Common myeloid progenitor, CD34-positive (primary cell): ENCODE measurements around the gene TFAP2C.

ENCODE experiments used
- CTCF ChIA-PET: fragments of 350-600 bp; sonication (Branson Sonifier 250); formaldehyde crosslinking; loops from one replicate; lab custom pipeline; 2021; ENCODE audit warnings: antibody characterized with exemption; lab: Charles Lee
- POLR2A ChIA-PET: fragments of 350-600 bp; sonication (Branson Sonifier 250); formaldehyde crosslinking; loops from one replicate; lab custom pipeline; 2021; ENCODE audit warnings: antibody characterized with exemption; lab: Charles Lee
- DNase-seq, 3 donors: peaks; one replicate each; pipeline versions ENCODE4 v3.0.0 to v3.0.0-alpha.2; 2013
- H3K27ac ChIP-seq, 2 experiments: 1 replicate in 1 of 2; 2 replicates in 1 of 2; pipeline ENCODE4 v1.7.0; 2013; ENCODE audit warnings: inconsistent platforms in 2 of 2, low read length in 2 of 2, mild to moderate bottlenecking in 2 of 2, low read depth in 1 of 2, moderate library complexity in 1 of 2; ENCODE audit not compliant: severe bottlenecking in 2 of 2, insufficient read depth in 1 of 2, poor library complexity in 1 of 2
- H3K27me3 ChIP-seq, 5 experiments: replicated peaks in 2 of 5; 1 replicate in 3 of 5; 2 replicates in 2 of 5; pipeline versions ENCODE4 v1.6.1 to v1.7.0; 2013; ENCODE audit warnings: low read length in 4 of 5, mild to moderate bottlenecking in 2 of 5, moderate library complexity in 2 of 5, inconsistent platforms in 1 of 5; ENCODE audit not compliant: insufficient read depth in 5 of 5, control insufficient read depth in 4 of 5
- H3K36me3 ChIP-seq, 4 experiments: 1 replicate in 2 of 4; 2 replicates in 2 of 4; pipeline versions ENCODE4 v1.6.1 to v1.7.0; 2013; ENCODE audit warnings: low read length in 3 of 4, control low read depth in 1 of 4, mild to moderate bottlenecking in 1 of 4; ENCODE audit not compliant: control insufficient read depth in 4 of 4, insufficient read depth in 4 of 4
- H3K4me1 ChIP-seq, 4 experiments: 1 replicate in 3 of 4; 2 replicates in 1 of 4; pipeline versions ENCODE4 v1.6.1 to v1.7.1; 2013; ENCODE audit warnings: low read length in 3 of 4, mild to moderate bottlenecking in 3 of 4, control low read depth in 1 of 4, inconsistent platforms in 1 of 4, moderate library complexity in 1 of 4; ENCODE audit not compliant: control insufficient read depth in 4 of 4, insufficient read depth in 4 of 4; ENCODE audit errors: control extremely low read depth in 1 of 4
- H3K4me3 ChIP-seq, 7 experiments: 1 replicate in 4 of 7; 2 replicates in 3 of 7; pipeline versions ENCODE4 v1.5.1 to v1.7.0; 2013; ENCODE audit warnings: mild to moderate bottlenecking in 7 of 7, low read length in 6 of 7, moderate library complexity in 6 of 7, inconsistent platforms in 2 of 7, low read depth in 2 of 7, control low read depth in 1 of 7; ENCODE audit not compliant: insufficient read depth in 4 of 7, control insufficient read depth in 1 of 7; ENCODE audit errors: extremely low read depth in 1 of 7
- H3K9me3 ChIP-seq, 5 experiments: 1 replicate in 4 of 5; 2 replicates in 1 of 5; pipeline versions ENCODE4 v1.6.1 to v1.7.1; 2013; ENCODE audit warnings: low read length in 4 of 5, mild to moderate bottlenecking in 2 of 5, inconsistent platforms in 1 of 5, low read depth in 1 of 5, moderate library complexity in 1 of 5; ENCODE audit not compliant: control insufficient read depth in 4 of 5, insufficient read depth in 2 of 5; ENCODE audit errors: control extremely low read depth in 1 of 5
- WGBS: methylation state at CpG from one replicate; pipeline ENCODE4 v1.1.5; 2013; ENCODE audit not compliant: insufficient coverage; 5-methylcytosine and 5-hydroxymethylcytosine counted together

TFAP2C gene

DNA sequence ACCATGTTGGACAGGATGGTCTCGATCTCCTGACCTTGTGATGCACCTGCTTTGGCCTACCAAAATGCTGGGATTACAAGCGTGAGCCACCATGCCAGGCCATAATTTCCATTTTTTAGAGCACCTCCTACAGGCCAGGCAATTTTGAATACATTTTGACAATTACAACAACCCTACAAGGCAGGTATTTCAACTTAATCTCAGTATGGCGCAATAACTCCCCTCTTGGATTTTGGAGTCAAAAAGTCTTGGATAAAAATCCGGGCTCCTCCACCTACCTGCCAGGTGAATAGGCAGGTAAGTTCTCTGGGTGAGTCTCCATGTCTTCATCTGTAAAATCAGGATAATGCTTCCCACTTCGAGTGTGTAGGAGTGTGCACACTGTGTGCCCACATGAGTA is 39.5 kb upstream of the TFAP2C start:
- H3K4me3 ChIP-seq = no peak overlapping the region
- no peak overlapping the region for H3K27ac ChIP-seq
- H3K27me3 ChIP-seq = peaks cover 0 to 11% (median 2%) of the 10 kb centered on the region in 5 experiments
- no peaks in the 10 kb centered on the region for H3K36me3 ChIP-seq
- H3K4me1 ChIP-seq = no peaks in the 10 kb centered on the region
- H3K9me3 ChIP-seq = no peaks in the 10 kb centered on the region
- POLR2A ChIA-PET = no interaction called here
- WGBS = 95% methylated on average over 4 of the region's 5 CpGs
- no peak for DNase-seq
- CTCF ChIA-PET = no interaction called here

DNA sequence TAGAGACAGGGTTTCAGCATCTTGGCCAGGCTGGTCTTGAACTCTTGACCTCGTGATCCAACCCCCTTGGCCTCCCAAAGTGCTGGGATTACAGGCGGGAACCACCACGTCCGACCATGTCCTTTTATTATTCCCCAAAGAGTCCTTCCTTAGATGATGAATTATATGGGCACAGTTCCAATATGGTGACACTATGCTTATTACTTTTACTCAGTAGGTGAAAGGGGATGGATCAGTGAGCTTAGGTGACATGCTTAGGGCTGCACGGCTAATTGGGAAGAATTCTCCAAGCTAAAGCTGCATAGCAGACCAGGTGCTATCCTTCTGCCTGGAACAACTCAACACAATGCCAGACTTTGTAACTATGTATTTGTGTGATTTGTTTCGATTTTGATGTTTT is 38.2 kb upstream of the TFAP2C start:
- POLR2A ChIA-PET = no interaction called here
- Histone ChIP-seq H3K27me3 (peaks cover 0 to 11% (median 2%) of the 10 kb centered on the region in 5 experiments), H3K4me3 (no peak overlapping the region), H3K36me3 (no peaks in the 10 kb centered on the region), H3K9me3 (no peaks in the 10 kb centered on the region), H3K27ac (no peak overlapping the region), H3K4me1 (no peaks in the 10 kb centered on the region)
- WGBS = 100% methylated on average over 1 of the region's 6 CpGs
- CTCF ChIA-PET = no interaction called here
- no peak for DNase-seq

DNA sequence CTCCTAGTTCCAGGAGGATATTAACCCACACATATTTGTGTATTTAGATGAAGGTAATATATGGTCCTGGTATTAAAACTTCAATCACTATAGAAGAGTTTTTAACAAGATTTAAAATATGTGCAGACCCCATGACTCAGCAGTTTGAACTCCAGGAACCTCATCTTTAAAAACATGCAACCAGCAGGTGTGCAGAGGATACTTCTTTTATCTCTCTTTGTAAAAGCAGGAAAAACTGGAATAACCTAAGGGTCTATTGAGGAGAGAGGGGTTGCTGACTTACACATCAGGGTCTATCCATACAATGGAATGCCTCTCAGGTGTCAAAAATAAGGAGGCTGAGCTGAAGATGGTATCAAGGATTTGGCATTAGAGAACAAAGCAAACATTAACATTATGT is 36.9 kb upstream of the TFAP2C start:
- H3K27ac ChIP-seq = no peak overlapping the region
- no peak for DNase-seq
- ChIA-PET CTCF (no interaction called here), POLR2A (no interaction called here)
- H3K9me3 ChIP-seq = no peaks in the 10 kb centered on the region
- no peak overlapping the region for H3K4me3 ChIP-seq
- H3K4me1 ChIP-seq = no peaks in the 10 kb centered on the region
- peaks cover 0 to 14% (median 2%) of the 10 kb centered on the region in 5 experiments for H3K27me3 ChIP-seq
- no peaks in the 10 kb centered on the region for H3K36me3 ChIP-seq

DNA sequence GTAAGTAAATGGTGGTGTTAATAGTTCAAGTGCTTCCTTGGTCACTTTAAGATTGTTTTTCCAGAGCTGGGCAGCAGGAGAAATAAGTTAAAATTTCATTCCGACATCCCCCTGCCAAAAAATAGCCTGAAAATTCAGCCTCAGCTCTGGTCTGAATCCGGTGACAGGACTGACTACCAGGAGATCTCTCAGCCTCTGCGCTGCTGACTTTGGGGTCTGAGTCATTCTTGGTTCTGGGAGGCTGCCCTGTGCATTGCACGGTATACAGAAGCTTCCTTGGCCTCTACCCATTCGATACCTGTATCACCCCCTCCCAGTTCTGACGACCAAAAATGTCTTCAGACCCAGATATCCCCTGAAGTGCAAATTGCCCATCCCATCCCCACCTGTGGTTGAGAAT is 36.3 kb upstream of the TFAP2C start:
- Histone ChIP-seq H3K27ac (no peak overlapping the region), H3K4me1 (no peaks in the 10 kb centered on the region), H3K9me3 (no peaks in the 10 kb centered on the region), H3K4me3 (no peak overlapping the region), H3K27me3 (peaks cover 0 to 8% (median under 1%) of the 10 kb centered on the region in 5 experiments), H3K36me3 (no peaks in the 10 kb centered on the region)
- POLR2A ChIA-PET = no interaction called here
- DNase-seq = no peak
- WGBS = 93% methylated on average over 6 of the region's 6 CpGs
- CTCF ChIA-PET = no interaction called here

DNA sequence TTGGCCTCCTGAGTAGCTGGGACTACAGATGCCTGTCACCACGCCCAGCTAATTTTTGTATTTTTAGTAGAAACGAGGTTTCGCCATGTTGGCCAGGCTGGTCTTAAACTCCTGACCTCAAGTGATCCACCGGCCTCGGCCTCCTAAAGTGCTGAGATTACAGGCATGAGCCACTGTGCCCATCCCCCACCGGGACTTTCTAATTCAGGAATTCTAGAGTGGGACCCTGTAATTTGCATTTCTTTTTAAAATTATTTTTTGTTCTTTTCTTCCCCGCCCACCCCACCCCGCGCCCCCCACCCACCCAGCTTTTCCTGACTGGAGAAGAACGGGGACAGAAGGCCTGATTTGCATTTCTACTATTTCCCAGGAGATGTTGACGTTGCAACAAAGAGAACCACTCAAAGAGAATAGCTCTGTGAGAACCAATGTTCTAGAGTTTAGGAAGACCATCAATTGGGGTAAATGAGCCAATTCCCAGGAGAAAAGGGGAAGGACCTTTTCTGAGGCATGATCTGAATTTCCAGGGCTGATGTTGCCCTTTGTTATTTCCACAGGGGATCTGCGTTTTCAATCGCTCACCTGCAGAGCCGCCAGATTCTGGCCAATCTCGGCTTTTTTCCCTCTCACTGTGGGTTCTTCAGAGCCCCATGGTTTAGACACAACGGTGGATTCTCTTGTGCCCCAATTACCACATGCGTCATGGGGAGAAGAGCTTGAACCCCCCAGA is 33.2 kb upstream of the TFAP2C start:
- H3K4me1 ChIP-seq = no peaks in the 10 kb centered on the region
- H3K4me3 ChIP-seq = no peak overlapping the region
- H3K36me3 ChIP-seq = no peaks in the 10 kb centered on the region
- ChIA-PET POLR2A (interaction anchor here (1.1 kb wide), 1 partner anchor 9 kb away, joined by 3 read pairs; no protein-coding TSS in a partner anchor), CTCF (interaction anchor here (1.2 kb wide), 1 partner anchor 22 kb away, joined by 3 read pairs; no protein-coding TSS in a partner anchor)
- H3K27me3 ChIP-seq = peaks cover 0 to 13% (median 0%) of the 10 kb centered on the region in 5 experiments
- 79% methylated on average over 12 of the region's 17 CpGs for WGBS
- DNase-seq = no peak
- H3K9me3 ChIP-seq = no peaks in the 10 kb centered on the region
- no peak overlapping the region for H3K27ac ChIP-seq

DNA sequence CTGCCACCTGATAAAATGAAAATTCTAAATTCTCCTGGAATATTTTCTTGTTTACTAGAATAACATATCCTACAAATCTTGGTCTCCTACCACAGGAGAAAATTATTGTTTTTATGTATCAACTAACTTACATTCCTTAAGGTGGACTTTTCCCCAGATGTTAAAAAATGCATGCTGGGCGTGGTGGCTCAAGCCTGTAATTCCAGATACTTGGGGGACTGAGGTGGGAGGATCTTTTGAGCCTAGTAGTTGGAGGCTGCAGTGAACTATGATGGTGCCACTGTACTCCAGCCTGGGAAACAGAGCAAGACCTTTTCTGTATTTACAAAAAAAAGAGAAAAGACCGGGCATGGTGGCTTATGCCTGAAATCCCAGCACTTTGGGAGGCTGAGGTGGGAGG is 27.9 kb upstream of the TFAP2C start:
- CTCF ChIA-PET = no interaction called here
- Histone ChIP-seq H3K9me3 (no peaks in the 10 kb centered on the region), H3K27me3 (peaks cover 0 to 17% (median 0%) of the 10 kb centered on the region in 5 experiments), H3K36me3 (no peaks in the 10 kb centered on the region), H3K4me1 (no peaks in the 10 kb centered on the region), H3K4me3 (no peak overlapping the region), H3K27ac (no peak overlapping the region)
- 100% methylated on average over 1 of the region's 2 CpGs for WGBS
- POLR2A ChIA-PET = no interaction called here
- no peak for DNase-seq

DNA sequence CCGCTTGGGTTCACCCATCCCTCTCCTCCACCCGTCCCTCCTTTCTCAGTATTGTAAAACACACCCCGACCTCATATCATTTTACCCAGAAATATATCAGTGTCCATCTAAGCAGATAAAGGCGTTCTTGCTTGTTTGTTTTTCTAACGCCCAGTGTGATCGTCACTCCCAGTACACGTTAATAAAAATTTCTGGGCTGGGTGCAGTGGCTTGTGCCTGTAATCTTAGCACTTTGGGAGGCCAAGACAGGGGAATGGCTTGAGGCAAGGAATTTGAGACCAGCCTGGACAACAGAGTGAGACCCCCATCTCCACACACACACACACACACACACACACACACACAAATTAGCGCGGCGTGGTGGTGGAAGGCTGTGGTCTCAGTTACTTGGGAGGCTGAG is 24.4 kb upstream of the TFAP2C start:
- Histone ChIP-seq H3K36me3 (no peaks in the 10 kb centered on the region), H3K4me1 (no peaks in the 10 kb centered on the region), H3K27ac (no peak overlapping the region), H3K9me3 (no peaks in the 10 kb centered on the region), H3K4me3 (no peak overlapping the region), H3K27me3 (peaks cover 0 to 9% (median 0%) of the 10 kb centered on the region in 5 experiments)
- CTCF ChIA-PET = no interaction called here
- POLR2A ChIA-PET = no interaction called here
- no peak for DNase-seq
- 96% methylated on average over 5 of the region's 10 CpGs for WGBS
